Activated CD8-positive, alpha-beta memory T cell treated with anti-CD3 and anti-CD28 coated beads for 36 hours (primary cell): ENCODE results near the gene ZNHIT2. TPM values are rescaled to one million over a fixed set of nuclear protein-coding genes. Genes with fewer than 3 reads are reported as not detected.

ENCODE experiments used
- CTCF ChIA-PET: fragments of 350-600 bp; sonication (Branson Sonifier 250); formaldehyde crosslinking; loops from one replicate; lab custom pipeline; 2021; ENCODE audit warnings: antibody characterized with exemption; lab: Charles Lee
- POLR2A ChIA-PET: fragments of 350-600 bp; sonication (Branson Sonifier 250); formaldehyde crosslinking; loops from one replicate; lab custom pipeline; 2021; ENCODE audit warnings: antibody characterized with exemption; lab: Charles Lee
- total RNA-seq, 2 experiments: library from RNA; stranded (reverse); gene quantifications; one replicate each; pipeline ENCODE4 v1.2.3, GENCODE V29; 2021

Gene ZNHIT2
- total RNA-seq, 2 experiments from 2014 or later, result 16.5 to 18.2 TPM

GRCh38 chr11:65100674-65101350 lies 16.7 kb downstream of the ZNHIT2 start:
- CTCF ChIA-PET, result interaction anchor here (10.6 kb wide), 1 partner anchor 10 kb away, joined by 109 read pairs; the partner anchor contains the start of gene TM7SF2
- POLR2A ChIA-PET, result interaction anchor here (0.6 to 1.2 kb wide), 2 partner anchors 10 to 18 kb away, joined by 8 to 9 read pairs; no protein-coding TSS in a partner anchor

GRCh38 chr11:65096926-65097325 lies 20.6 kb downstream of the ZNHIT2 start:
- POLR2A ChIA-PET, result interaction anchor here (1.0 to 1.7 kb wide), 7 partner anchors 10 to 38 kb away, joined by 3 to 17 read pairs (median 6); partner anchors contain the start of genes CDCA5, FAU, MRPL49 and TM7SF2

GRCh38 chr11:65095974-65096806 lies 21.3 kb downstream of the ZNHIT2 start, which contains the start of gene VPS51:
VPS51 (plus strand) TSS chr11:65096214; CDS start chr11:65096251, 37 bp downstream.
- POLR2A ChIA-PET, result interaction anchor here (0.6 to 1.7 kb wide), 10 partner anchors 9 to 218 kb away, joined by 3 to 17 read pairs (median 5); partner anchors contain the start of genes CDCA5, FAU, MRPL49 and TM7SF2
- CTCF ChIA-PET, result interaction anchor here (1.1 to 10.6 kb wide), 2 partner anchors 15 to 21 kb away, joined by 4 to 109 read pairs; partner anchors contain the start of genes TM7SF2 and ZNHIT2

More at GRCh38 chr11:65096926-65097325, 20.6 kb downstream of the ZNHIT2 start:
- CTCF ChIA-PET, result interaction anchor here (1.1 to 10.6 kb wide), 2 partner anchors 14 to 21 kb away, joined by 4 to 109 read pairs; partner anchors contain the start of genes TM7SF2 and ZNHIT2

DNA sequence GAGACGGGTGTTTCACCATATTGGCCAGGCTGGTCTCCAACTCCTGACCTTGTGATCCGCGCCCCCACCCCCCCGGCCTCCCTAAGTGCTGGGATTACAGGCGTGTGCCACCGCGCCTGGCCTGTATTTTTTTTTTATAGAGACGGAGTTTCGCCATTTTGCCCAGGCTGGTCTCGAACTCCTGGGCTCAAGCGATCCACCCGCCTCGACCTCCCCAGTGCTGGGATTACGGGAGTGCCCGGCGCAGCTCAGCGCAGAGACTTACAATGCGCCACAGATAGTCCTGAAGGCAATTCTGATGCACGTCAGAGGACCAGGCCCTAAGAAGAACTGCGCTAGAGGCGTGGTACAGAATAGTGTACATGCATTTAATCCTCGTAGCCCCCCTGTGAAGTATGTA lies 22.1 kb downstream of the ZNHIT2 start:
- ChIA-PET CTCF (interaction anchor here (10.6 kb wide), 1 partner anchor 16 kb away, joined by 109 read pairs; the partner anchor contains the start of gene TM7SF2), POLR2A (interaction anchor here (0.7 to 1.7 kb wide), 6 partner anchors 9 to 27 kb away, joined by 3 to 17 read pairs (median 5); partner anchors contain the start of genes CDCA5, MRPL49, TM7SF2 and ZFPL1)

DNA sequence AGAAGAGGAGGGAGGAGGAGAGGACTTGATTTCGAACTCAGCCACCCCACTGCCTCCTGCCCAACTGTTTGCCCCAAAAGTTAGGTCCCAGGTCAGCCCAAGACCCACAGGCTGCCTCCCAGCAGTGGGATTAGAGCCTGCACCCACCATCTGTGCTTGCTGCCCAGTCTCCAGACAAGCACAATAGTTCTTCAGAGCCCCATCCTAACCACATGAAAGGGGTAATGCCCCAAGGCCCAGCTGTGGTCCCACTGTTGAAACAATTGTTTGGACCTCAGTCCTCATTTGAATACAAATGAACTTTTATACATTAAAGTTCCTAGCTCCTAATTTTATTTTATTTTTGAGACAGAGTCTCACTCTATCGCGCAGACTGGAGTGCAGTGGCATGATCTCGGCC lies 26.9 kb downstream of the ZNHIT2 start:
- CTCF ChIA-PET, result interaction anchor here (0.6 to 0.9 kb wide), 2 partner anchors 21 to 58 kb away, joined by 3 read pairs; partner anchors contain the start of gene TM7SF2
- POLR2A ChIA-PET, result interaction anchor here (0.6 kb wide), 1 partner anchor 1252 kb away, joined by 3 read pairs; no protein-coding TSS in a partner anchor

- ChIA-PET POLR2A (no interaction called here), CTCF (no interaction called here)
Measured at GRCh38 chr11:65089621-65090020, 27.9 kb downstream of the ZNHIT2 start.

DNA sequence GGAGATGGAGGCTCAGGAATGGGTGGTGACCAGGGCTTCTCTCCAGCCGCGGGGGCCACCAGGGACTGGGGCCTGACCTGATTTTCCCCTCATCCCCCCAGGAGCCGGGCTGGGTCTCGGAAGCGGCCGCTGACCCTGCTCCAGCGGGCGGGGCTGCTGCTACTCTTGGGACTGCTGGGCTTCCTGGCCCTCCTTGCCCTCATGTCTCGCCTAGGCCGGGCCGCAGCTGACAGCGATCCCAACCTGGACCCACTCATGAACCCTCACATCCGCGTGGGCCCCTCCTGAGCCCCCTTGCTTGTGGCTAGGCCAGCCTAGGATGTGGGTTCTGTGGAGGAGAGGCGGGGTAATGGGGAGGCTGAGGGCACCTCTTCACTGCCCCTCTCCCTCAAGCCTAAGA lies 29.7 kb downstream of the ZNHIT2 start:
- CTCF ChIA-PET, result no interaction called here
- POLR2A ChIA-PET, result no interaction called here

DNA sequence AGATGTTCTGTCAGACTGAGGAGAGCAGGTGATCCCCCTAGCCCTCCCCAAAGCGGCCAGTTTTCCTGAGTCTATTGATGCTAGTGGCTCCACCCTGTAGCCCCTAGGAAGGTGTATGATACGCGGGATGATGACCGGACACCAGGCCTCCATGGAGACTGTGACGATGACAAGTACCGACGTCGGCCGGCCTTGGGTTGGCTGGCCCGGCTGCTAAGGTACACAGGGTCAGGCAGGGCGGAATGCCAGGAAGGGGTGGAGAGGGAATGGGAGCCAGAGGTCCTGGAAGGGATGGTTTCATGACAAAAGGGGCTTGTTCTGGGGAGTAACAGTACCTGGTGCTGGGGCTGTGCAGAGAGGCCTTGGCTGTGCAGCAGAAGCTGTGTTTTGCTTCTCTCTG lies 30.3 kb downstream of the ZNHIT2 start:
- ChIA-PET POLR2A (interaction anchor here (1.5 kb wide), 1 partner anchor 9 kb away, joined by 6 read pairs; the partner anchor contains the start of gene VPS51), CTCF (interaction anchor here (0.5 kb wide), 1 partner anchor 67 kb away, joined by 3 read pairs; no protein-coding TSS in a partner anchor)

DNA sequence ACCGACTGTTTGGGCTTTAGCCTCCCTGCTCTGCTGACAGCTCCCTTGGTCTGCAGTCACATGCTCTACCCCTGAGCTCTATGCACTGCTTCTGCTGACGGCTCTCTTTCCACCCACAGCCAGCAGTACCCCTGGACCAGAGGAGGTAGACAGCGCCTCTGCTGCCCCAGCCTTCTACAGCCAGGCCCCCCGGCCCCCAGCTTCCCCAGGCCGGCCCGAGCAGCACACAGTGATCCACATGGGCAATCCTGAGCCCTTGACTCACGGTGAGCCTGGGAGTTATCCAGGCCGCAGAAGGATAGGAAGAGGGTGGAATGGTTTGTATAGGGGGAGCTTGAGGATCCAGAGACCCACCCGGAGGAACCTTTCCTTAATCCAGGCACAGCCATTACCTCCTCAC lies 30.7 kb downstream of the ZNHIT2 start:
- CTCF ChIA-PET, result interaction anchor here (0.5 kb wide), 1 partner anchor 66 kb away, joined by 3 read pairs; no protein-coding TSS in a partner anchor
- POLR2A ChIA-PET, result interaction anchor here (1.5 kb wide), 1 partner anchor 10 kb away, joined by 6 read pairs; the partner anchor contains the start of gene VPS51

GRCh38 chr11:65085446-65085845 lies 32.1 kb downstream of the ZNHIT2 start:
- CTCF ChIA-PET, result interaction anchor here (0.9 to 1.4 kb wide), 4 partner anchors 10 to 33 kb away, joined by 3 read pairs; no protein-coding TSS in a partner anchor
- POLR2A ChIA-PET, result interaction anchor here (0.7 to 0.9 kb wide), 2 partner anchors 10 to 71 kb away, joined by 3 read pairs; partner anchors contain the start of gene VPS51

- ChIA-PET CTCF (interaction anchor here (0.9 to 1.4 kb wide), 4 partner anchors 9 to 34 kb away, joined by 3 read pairs; no protein-coding TSS in a partner anchor), POLR2A (interaction anchor here (0.7 to 0.9 kb wide), 2 partner anchors 11 to 70 kb away, joined by 3 read pairs; partner anchors contain the start of gene VPS51)
Measured at GRCh38 chr11:65084598-65085375, 32.7 kb downstream of the ZNHIT2 start.

DNA sequence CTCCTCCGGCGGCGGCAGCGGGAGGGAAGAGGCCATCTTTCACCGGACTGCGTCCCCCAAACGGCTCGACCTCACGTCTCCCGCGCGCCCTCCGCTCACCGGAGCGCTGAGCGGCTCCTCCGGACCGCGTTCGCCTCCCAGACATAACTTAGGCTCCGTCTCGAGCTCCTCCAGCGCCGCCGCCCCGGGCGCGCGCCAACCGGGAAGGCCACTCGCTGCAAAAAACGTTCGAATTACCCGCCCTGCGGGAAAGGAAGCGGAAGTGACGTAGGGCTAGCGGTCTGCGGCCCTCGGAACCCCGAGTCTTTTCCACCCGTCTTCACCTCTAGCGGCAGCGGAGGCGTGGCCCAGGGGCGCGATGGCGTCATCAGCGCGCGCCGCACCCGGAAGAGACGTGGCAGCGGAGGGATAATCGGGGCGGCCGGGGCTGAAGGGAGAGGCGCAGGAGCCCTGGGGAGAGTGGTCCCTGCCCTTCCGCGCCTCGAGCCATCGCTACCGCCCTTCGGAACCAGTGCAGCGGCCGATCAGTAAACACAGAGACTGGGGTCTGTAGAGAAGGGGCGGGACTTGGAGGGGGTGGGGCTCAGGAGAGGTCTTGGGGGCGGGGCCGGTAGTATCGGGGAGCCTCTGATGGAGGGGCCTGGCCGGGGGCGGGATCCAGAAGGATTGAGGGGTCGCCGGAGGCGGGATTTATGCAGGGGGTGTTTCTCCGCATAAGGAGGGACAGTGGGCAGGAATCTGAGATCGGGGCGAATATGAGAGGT lies 33.5 kb downstream of the ZNHIT2 start, which contains the start of the genes CDCA5 and ZFPL1:
Gene CDCA5 (minus strand): TSS at position 207 of the 764 bp plus-strand sequence. CDS start 62 bp downstream, at position 145.
Gene ZFPL1 (plus strand): TSS at position 389 of the 764 bp plus-strand sequence. CDS start 477 bp downstream, outside the sequence.
- ChIA-PET POLR2A (interaction anchor here (1.0 to 1.9 kb wide), 5 partner anchors 10 to 70 kb away, joined by 3 to 6 read pairs (median 3); partner anchors contain the start of genes ARL2 and VPS51), CTCF (no interaction called here)

GRCh38 chr11:65083134-65083833 lies 34.2 kb downstream of the ZNHIT2 start:
- ChIA-PET POLR2A (interaction anchor here (0.6 to 1.9 kb wide), 7 partner anchors 11 to 69 kb away, joined by 3 to 8 read pairs (median 3); partner anchors contain the start of genes ARL2, FAU, MRPL49 and VPS51), CTCF (interaction anchor here (0.6 to 1.2 kb wide), 3 partner anchors 28 to 238 kb away, joined by 3 read pairs; partner anchors contain the start of gene TM7SF2)

DNA sequence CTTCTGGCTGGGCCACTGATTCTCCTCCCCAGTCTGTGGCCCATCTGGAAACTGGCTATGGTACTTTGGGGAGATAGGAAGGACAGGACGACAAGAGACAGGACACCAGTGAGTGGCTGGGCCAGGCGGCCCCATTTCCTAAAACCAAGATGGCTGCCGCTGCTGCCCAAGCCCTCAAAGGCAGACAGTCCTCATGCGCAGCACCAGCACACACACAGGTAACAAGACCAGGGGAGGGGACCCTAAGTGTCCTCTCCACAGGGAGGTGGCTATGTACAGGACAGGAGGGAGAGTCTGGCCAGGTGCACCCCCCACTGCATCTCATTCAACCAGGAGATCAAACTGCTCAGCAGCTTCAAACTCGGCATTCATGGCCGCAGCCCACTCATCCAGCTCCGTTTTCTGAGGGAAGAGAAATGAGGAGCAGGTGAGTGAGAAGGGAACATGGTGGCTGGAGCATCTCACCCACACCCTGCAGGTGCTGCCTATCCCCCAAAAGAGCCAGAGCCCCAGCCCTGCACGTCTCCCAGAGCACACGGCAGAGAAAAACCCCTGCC lies 38.6 kb downstream of the ZNHIT2 start:
- CTCF ChIA-PET, result interaction anchor here (0.7 to 1.9 kb wide), 3 partner anchors 15 to 155 kb away, joined by 3 to 5 read pairs (median 3); partner anchors contain the start of gene ARL2
- POLR2A ChIA-PET, result interaction anchor here (0.6 kb wide), 1 partner anchor 16 kb away, joined by 5 read pairs; no protein-coding TSS in a partner anchor

GRCh38 chr11:65078151-65078550 lies 39.4 kb downstream of the ZNHIT2 start:
- ChIA-PET POLR2A (no interaction called here), CTCF (interaction anchor here (1.7 to 1.9 kb wide), 2 partner anchors 15 to 64 kb away, joined by 3 to 5 read pairs; partner anchors contain the start of gene ARL2)
